Measurements from ENCODE around the gene FITM2.

- TF ChIP-seq, protein P1, sequence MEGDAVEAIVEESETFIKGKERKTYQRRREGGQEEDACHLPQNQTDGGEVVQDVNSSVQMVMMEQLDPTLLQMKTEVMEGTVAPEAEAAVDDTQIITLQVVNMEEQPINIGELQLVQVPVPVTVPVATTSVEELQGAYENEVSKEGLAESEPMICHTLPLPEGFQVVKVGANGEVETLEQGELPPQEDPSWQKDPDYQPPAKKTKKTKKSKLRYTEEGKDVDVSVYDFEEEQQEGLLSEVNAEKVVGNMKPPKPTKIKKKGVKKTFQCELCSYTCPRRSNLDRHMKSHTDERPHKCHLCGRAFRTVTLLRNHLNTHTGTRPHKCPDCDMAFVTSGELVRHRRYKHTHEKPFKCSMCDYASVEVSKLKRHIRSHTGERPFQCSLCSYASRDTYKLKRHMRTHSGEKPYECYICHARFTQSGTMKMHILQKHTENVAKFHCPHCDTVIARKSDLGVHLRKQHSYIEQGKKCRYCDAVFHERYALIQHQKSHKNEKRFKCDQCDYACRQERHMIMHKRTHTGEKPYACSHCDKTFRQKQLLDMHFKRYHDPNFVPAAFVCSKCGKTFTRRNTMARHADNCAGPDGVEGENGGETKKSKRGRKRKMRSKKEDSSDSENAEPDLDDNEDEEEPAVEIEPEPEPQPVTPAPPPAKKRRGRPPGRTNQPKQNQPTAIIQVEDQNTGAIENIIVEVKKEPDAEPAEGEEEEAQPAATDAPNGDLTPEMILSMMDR (IDR thresholded peaks at IDR 0.05) = no peak
- TF ChIP-seq POLR2A (IDR thresholded peaks at IDR 0.05) = no peak
Observed at GRCh38 chr20:44271915-44272663, 38.9 kb downstream of the FITM2 start.
